Activated CD8-positive, alpha-beta memory T cell treated with anti-CD3 and anti-CD28 coated beads, Interleukin-2, amount 50 U/mL, for 4 hours (primary cell): ENCODE data around the gene GPRASP2.
"Not testable (repeated sequence)": the region's sequence is repeated elsewhere in the genome, so short reads cannot be mapped to it uniquely, and the experiment has no call there.

Experiments
- DNase-seq: peaks from one replicate; pipeline ENCODE4 v3.0.0-alpha.2; 2020

The GPRASP2 gene

DNA sequence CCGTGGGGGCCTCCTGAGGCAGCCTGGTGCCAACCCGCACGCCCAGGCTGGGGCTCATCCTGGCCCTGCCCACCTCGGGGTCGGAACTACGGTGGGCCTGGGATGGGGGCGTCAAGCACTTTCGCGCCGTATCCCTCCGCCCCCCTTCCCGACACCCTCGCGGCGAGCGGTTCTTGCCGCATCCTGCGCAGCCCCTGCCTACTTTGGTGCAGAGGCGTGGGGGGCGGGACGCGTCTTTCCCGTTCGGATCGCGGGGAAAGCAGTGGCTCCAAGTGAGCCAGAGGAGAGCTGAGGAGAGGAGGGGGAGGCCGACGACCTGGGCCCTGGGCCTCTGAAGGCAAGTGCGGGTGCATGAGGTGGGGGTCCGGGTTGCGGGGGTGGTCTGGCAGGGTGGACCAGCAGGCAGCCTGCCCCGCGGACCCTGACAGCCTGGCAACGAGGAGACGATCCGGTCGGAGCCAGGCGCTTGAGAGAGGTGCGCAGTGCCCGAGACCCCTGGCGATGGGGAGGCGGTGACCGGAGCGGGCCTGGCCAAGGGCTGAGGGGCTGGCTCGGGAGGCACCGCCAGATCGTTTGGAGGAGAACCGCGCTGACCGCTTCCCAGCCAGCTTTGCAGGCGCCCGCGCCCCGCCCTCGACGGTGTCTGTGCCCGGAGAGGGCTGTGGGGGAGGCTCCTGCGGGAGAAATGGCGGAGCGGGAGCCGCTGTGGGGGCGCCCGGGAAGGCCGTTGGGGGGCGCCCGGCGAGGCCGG, at the start of gene GPRASP2:
Gene GPRASP2, plus strand, starts transcription at position 233 of the 751 bp plus-strand sequence. CDS start 2,422 bp downstream, outside the sequence.
- DNase-seq: peak; percentile 20

DNA sequence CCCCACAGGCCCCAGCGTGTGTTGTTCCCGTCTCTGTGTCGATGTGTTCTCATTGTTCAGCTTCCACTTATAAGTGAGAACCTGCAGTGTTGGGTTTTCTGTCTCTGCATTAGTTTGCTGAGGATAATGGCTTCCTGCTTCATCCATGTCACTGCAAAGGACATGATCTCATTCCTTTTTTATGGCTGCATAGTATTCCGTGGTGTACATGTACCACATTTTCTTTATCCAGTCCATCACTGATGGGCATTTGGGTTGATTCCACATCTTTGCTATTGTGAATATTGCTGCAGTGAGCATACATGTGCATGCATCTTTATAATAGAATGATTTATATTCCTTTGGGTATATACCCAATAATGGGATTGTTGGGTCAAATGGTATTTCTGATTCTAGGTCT, 48.4 kb upstream of the GPRASP2 start:
- DNase-seq: not testable (repeated sequence)

DNA sequence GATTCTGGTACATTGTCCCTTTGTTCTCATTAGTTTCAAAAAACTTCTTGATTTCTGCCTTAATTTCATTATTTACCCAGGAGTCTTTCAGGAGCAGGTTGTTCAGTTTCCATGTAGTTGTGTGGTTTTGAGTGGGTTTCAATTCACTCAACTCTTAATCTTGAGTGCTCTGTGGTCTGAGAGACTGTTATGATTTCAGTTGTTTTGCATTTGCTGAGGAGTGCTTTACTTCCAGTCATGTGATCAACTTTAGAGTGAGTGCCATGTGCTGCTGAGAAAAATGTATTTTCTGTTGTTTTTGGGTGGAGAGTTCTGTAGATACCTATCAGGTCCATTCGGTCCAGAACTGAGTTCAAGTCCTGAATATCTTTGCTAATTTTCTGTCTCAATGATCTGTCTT, 45.2 kb upstream of the GPRASP2 start:
- DNase-seq: not testable (repeated sequence)

DNA sequence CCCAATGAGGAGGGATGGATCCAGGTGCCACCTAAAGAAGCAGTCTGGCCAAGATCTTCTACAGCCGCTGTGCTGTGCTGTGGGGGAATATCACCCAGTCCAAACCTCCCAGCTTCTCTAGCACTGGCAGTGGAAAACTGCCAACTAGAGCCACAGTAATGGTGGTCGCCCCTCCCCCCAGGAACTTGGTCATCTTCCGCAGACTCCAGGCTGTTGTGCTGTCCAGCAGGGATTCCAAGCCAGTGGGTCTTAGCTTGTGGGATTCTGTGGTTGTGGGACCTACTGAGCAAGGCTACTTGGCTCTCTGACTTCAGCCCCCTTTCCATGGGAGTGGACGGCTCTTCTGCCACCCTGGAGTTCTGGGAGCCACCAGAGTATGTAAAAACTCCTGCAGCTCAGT, 42.7 kb upstream of the GPRASP2 start:
- DNase-seq: no peak

DNA sequence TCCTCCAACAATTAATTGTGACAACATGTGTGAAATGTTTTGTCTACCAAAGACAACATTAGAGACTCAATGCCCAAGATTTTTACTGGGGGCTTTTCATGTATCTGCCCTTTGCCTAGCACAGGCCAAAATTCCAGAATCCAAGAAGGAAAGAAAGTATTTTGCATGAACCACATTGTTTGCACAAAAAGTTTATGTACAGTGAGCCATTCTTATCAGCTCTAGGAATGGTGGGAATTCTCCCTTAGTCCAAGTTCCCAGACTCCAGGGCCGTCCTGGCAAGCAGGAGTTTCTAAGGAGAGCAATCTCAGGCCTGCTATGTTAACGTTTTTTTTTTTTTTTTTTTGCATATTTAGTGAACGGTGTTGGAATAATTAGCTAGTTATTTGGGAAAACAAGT, 39.4 kb upstream of the GPRASP2 start:
- no peak for DNase-seq

DNA sequence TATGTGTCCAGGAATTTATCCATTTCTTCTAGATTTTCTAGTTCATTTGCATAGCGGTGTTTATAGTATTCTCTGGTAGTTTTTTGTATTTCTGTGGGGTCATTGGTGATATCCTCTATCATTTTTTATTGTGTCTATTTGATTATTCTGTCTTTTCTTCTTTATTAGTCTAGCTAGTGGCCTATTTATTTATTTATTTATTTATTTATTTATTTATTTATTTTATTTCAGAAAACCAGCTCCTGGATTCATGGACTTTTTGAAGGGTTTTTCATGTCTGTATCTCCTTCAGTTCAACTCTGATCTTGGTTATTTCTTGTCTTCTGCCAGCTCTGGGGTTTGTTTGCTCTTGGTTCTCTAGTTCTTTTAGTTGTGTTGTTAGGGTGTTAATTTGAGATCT, 34.8 kb upstream of the GPRASP2 start:
- DNase-seq: not testable (repeated sequence)

DNA sequence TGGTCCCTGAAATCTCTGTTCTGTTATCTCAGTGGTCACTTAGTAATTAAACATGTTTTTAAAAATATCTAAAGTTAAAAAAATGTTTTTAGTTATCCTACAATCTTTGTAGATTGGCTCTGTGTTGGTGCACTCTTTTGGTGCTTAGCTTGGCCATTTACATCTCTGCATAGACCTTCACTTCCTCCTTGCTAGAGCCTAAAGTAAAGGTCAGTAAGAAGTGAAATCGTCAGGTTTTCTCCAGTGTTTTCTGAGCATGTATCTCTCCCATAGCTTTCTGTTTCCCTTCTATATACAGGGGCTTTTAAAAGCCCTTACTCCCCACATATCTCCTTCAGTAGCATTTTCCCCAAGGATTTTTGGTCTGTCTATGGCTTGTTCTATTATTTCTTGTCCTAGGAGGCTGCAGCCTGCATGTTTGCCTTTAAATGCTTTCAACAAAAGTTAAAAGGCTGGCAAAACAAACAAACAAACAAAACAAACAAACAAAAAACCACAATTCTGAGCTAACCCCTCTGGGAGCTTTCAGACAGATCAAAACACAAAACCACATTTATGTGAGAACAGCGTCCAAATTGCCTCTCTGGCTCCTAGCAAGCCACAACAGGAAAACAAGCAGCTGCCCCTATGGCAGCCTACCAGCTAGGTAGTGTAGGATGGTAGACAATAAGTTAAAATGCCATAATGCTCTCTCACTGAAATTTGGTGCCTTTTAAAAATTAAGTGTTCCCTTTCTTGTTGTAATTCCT, 27.3 kb upstream of the GPRASP2 start:
- no peak for DNase-seq

DNA sequence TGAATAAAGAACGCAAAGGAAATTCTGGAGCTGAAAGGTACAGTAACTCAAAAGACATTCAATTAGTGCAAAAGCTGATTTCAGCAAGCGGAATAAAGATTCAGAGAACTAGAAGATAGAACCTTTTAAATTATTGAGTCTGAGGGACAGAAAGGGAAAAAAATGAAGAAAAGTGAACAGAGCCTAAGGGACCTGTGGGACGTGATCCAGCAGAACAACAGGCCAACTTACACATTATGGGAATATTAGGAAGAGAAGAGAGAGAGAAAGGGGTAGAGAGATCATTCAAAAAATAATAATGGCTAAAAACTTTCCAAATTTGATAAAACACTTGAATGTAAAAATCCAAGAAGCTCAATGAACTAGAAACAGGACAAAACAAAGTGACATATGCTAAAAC, 17.5 kb upstream of the GPRASP2 start:
- no peak for DNase-seq

DNA sequence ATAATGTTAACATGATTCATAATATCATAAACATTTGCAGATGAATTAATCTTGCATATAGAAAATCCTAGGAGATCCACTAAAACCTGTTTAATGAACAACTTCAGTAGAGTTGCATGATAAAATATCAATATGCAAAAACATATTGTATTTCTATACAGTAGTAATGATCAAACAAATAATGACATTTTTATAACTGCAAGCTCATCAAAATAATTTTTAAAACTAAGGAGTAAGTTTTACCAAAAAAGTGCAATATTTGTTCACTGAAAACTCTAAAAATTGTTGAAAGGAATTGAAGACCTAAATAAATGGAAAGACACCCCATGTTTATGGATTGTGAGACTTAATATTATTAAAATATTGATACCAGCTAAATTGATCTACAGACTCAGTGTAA, 15.9 kb upstream of the GPRASP2 start:
- DNase-seq: no peak

DNA sequence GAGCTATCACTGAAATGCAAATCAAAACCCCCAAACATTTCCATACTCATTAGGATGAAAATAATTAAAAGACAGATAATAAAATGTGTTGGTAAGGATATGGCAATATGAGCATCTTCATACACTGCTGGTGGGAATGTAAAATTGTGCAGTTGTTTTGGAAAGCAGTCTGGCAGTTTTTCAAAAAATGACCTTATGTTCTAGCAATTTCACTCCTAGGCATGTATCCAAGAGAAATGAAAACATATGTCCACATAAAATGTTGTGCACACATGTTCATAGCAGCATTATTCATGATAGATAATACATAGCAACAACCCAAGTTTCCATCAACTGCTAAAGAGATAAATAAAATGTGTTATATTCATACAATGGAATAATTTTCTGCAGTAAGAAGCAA, 14.8 kb upstream of the GPRASP2 start:
- DNase-seq: no peak

DNA sequence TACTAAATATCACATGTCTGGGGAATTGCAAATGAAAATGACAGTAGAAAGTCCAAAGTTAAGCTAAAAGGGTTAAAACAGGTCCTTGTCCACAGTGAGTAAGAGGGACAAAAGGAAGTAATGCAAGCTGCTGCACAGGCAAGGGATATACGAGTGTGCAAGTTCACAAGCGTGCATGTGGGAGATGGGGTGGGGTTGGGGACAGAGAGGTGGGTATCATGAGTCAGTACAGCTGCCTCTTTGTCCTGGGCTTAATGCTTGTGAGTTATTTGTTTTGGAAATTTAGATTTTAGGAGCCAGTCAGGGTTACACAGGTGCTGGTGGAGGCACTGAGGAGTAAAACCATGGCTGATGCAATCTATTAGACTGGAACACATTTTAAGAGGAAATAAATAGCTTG, 3.3 kb upstream of the GPRASP2 start:
- no peak for DNase-seq

DNA sequence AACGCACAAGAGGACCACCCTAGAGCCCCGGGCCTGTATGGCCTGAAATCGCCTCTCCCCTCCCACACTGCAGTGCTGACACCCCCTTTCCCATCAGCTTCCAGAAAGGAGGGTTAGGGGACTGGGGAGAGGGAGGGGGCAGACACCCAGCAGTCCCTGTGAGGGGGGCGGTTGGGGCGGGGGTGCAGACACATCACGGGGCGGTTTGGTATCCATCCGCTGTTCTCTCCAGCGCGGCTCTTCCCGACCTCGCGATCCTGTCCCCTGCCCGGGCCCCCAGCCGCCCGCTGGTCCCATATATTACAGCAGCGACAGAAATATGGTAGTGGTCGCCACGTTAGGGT, 404 bp upstream of the GPRASP2 start:
- DNase-seq: no peak

DNA sequence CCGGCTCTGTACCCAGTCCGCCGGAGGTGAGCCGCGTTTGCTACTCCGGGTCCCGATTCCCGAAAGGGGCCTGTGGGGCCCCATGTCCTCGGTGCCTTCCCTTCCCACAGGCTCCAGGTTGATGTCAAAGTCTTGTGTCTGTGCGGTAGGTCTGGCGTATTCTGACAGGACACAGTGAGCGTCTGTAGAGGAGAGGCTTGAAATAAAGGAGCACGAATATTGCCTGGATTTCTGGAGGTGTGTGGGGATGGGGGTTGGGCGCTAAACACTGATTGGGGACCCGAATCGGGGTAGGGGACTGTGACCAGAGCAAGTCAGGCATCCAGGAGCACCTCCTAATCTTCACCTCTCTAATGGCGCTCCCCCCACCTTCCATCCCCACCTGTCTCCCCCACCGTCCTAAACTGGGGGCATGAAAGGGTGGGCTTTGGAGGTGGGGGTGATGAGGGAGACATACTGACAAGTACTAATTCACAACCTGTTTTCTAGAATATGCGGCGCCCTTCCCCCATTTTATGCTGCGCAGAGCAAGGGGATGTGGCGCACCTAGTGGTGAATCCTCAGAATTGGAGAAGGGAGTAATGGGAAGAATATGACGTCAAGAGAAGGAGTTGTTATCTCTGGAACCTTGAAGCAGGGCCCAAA, 855 bp downstream of the GPRASP2 start:
- DNase-seq: no peak

DNA sequence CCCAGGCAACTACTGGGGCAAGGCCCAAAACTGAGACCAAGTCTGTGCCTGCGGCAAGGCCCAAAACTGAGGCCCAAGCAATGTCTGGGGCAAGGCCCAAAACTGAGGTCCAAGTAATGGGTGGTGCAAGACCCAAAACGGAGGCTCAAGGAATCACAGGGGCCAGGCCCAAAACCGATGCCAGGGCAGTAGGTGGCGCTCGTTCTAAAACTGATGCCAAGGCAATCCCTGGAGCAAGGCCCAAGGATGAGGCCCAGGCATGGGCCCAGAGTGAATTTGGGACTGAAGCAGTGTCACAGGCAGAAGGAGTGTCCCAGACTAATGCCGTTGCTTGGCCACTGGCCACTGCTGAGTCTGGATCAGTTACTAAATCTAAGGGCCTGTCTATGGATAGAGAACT, 2.7 kb downstream of the GPRASP2 start:
- DNase-seq: no peak

DNA sequence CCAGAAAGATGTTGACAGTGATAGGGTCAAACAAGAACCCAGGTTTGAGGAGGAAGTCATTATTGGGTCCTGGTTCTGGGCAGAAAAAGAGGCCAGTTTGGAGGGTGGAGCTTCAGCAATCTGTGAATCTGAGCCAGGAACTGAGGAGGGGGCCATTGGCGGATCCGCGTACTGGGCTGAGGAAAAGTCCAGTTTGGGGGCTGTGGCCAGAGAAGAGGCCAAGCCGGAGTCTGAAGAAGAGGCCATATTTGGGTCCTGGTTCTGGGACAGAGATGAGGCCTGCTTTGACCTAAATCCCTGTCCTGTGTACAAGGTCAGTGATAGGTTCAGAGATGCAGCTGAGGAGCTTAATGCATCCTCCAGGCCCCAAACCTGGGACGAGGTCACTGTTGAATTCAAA, 3.7 kb downstream of the GPRASP2 start:
- DNase-seq: no peak

DNA sequence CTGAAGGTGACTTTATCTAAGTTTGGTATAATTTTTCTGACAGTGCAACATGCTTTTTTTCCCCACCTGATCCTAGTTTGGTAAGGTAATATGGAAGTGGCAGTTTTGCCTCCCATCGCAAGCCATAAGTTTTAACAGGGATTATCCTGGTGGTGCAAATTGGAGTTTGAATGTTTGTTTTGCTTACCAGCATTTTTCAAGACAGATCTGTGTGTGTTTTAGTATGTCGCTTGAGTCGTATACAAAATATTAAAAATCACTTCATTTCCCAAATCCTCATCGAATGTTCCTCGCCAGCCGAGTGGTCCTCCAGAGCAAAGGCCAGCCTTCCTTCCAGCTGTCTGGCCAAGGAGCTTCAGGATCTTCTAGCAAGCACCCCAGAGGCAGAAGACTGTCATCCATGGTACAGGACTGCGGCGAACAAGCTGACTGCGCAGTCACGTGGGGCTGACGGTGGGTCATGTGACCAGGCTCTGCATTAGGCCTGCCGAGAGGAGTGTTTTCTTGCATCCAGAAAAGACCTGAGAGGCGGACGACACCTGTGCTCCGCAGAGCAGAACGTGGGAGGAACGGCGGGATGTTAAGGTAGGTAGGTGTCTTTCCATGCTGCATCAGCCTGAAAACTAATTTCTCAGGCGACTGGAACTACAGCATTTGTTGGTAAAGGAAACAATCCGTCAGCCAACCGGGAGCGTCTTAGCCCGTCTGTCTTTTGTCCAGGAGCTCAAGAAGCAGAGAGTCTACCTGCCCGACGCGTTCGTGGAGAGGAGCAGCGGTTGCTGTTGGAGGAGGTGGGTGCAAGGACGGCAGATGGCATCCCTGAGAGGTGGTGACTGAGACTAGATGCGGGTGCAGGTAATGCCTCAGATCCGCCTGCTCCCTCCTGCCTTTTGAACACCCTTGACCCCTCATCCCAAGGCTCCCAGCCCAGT, 8.3 kb downstream of the GPRASP2 start, which contains the start of gene GPRASP3:
Gene GPRASP3, plus strand, starts transcription at position 507 of the 932 bp plus-strand sequence. CDS start 28,253 bp downstream, outside the sequence.
- peak; percentile 64 for DNase-seq

DNA sequence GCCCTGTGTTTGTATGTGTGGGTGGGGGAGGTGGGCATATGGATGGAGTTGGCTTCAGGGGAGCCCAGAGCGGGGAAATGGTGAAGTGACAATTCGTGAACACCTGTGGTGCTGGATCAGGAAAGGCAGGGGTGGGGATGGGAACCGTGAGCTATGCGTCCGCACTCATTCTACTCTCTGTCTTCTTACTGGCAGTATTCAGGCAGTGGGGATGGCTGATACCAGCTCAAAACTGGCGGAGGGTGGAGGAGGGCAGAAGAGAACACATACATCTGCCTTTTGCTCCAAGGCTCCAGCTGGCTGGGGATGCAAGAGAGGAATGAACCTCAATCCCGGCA, 8.9 kb downstream of the GPRASP2 start:
- not testable (repeated sequence) for DNase-seq

DNA sequence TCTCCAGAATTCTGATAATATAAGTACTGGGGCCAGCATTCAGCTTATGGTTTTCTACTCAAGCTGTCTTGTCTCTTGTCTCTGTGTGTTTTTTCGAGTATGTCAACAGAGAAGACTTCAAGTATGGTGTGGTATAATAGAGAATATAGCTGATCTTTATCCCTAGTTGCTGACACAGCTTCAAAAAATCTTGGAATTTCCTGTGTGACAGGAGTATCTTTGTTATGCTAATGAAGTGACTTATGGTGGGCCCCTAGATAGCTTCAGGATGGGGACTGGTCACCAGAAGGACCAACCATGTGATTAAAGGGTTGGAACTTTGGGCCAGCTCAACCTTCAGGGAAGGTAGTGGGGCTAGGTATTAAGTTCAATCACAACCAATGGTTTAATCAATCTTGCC, 11.2 kb downstream of the GPRASP2 start:
- DNase-seq: no peak

DNA sequence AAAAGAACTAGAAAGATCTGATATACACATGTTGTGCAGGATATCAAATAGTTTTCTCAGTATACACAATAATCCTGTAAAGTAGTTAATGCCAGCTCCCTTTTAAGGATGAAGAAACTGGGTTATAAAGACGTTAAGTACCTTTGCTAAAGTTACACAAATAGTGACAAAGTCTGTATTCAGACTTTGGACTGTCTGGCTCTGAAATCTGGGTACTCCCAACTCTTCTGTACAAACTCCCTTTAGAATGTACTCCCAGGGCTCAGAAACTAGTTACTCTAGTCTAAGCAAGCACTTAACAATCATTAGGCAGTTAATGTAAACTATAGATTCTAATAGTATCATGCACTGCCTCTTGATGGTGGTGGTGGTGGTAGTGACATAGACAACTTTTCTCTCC, 15.5 kb downstream of the GPRASP2 start:
- no peak for DNase-seq

DNA sequence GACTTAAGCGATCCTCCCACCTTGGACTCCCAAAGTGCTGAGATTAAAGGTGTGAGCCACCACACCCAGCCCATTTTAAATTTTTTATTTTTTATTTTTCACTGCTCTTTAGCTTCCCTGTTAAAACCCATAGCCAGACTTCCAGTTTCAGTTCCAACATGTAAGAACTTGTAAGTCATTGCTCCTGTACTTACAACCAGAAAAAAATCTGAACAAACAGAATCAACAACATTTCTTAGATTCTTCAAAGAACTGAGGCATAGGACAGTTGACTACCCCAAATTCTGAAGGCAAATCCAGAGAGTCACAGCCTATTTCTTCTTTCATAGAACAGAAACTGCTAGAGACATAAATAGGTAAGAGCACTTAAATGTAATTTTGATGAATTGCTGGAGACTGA, 16.4 kb downstream of the GPRASP2 start:
- no peak for DNase-seq

DNA sequence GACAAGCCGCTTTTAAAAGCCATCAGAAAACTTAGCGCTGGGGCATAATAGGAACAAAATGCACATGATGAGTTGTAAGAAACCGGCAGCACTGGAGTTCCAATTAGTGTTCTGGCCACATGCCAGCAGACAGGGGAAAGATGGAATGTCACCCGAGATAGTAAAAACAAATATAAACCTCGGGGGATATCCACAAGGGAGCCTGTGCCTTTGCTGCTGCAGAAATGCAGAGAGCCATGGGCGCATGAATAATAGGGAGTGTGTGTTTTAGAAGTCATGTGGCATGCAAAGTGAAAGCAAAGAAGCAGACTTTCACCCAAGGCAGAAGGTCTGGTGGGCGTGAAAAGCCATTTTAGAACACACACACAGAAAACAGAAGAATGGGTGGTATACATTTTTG, 27.4 kb downstream of the GPRASP2 start:
- DNase-seq: no peak

DNA sequence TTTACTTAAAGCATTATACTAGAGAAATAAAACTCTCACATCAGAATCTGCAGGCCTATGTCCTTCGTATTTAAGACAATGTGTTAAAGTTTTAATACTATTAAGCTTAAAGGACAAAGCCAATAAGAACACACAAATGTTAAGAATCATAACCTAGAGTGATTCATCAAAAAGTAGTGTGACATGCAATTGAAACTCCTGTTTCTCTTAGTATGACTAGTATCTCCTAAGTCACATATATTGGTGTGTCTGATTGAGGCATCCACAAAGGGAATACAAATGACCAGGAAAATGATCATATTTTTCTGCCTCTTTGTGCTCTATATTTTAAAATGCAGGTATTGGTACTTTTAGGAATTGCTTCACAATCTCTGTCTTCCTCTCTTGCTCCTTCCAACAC, 32.1 kb downstream of the GPRASP2 start:
- DNase-seq: no peak

DNA sequence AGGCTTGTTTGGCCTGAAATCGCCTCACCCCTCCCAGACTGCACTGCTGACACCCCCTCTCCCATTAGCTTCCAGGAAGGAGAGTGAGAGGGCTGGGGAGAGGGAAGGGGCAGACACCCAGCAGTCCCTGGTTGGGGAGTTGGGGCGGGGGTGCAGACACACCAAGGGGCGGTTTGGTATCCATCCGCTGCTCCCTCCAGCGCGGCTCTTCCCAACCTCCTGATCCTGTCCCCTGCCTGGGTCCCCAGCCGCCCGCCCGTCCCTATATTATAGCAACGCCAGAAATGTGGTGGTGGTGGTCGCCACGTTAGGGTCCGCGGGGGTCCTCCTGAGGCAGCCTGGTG, 33.2 kb downstream of the GPRASP2 start:
- no peak for DNase-seq
